WI38 (cell line): ENCODE results near the gene MUC15.

ENCODE experiments used
- H3K4me3 ChIP-seq: 2 replicates; pipeline ENCODE4 v1.5.1; 2011; ENCODE audit warnings: low read depth, mild to moderate bottlenecking, control low read depth, low read length
- CTCF ChIP-seq: IDR thresholded peaks from 2 replicates; pipeline ENCODE4 v1.5.1; 2012; ENCODE audit warnings: low read depth, mild to moderate bottlenecking, control low read depth, low read length

Gene MUC15

DNA sequence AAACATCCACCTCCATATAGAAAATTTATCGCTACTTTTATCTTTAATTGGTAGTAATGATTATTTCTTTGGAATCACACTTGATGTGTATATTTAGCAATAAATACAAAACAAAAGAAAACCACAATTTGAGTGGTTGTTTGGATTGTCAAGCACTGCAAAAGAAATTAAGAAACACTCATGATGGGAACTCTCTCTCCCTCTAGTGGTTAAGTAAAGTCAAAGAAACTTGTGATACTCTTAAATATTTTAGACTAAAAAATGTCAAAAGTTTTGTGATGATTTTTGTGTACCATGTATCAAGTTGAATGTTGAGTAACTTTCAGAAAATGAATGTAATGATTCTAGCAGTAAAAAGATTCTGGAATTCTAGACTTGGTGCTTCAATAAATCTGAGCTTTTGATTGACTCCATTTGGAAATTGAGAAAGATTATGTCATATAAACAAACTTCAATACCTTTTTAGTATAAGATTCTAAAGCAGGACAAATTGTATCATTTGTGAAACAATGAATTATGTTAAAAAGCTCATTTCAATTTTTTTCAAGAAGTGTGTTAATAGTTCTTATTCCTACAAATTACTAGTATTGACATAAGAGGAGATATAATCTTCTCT, 20.8 kb downstream of the MUC15 start:
- H3K4me3 ChIP-seq, result no peak overlapping the region
- no peak for TF ChIP-seq CTCF

- TF ChIP-seq CTCF, result no peak
- no peak overlapping the region for H3K4me3 ChIP-seq
These were observed 22.0 kb downstream of the MUC15 start for GRCh38 chr11:26550022-26550421.

- H3K4me3 ChIP-seq, result no peak overlapping the region
- no peak for TF ChIP-seq CTCF
These were observed 22.9 kb downstream of the MUC15 start for GRCh38 chr11:26549176-26549575.

DNA sequence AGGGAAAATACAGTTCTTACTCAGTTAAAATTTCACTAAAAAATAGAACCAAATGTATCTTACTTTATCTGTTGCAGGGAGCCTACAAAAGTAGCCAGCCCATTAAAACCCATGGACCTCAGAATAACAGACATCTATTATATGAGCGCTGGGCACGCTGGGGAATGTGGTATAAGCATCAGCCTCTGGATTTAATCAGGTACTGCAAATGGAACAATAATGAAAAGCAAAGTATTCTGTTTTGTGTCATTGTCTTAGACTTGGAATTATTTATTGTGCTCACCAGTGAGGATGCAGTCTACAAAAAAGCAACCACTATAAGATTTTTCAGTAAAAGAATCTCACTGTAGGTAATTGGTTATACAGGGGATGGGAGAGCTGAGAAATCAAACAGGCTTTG, 30.2 kb downstream of the MUC15 start:
- no peak overlapping the region for H3K4me3 ChIP-seq
- TF ChIP-seq CTCF, result no peak

DNA sequence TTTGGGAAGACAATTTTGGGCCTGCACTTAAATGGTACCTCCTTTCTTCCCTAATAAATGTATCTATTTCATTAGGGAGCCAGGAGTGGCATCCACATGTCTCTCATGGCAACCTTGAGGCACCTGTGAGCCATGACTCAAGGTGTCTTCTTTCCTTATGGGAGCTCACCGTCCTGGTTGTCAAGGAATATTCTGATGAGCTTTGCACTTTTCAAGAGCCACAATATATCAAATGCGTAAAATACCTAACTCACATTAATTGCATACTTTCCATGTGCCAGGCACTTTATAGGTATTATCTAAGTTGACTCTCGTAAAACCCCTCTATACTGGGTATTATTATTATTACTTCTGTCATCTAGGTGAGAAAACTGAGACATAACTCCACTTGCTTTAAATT, 32.5 kb downstream of the MUC15 start:
- H3K4me3 ChIP-seq, result no peak overlapping the region
- TF ChIP-seq CTCF, result no peak

GRCh38 chr11:26537341-26537740, 34.7 kb downstream of the MUC15 start:
- no peak overlapping the region for H3K4me3 ChIP-seq
- TF ChIP-seq CTCF, result no peak

DNA sequence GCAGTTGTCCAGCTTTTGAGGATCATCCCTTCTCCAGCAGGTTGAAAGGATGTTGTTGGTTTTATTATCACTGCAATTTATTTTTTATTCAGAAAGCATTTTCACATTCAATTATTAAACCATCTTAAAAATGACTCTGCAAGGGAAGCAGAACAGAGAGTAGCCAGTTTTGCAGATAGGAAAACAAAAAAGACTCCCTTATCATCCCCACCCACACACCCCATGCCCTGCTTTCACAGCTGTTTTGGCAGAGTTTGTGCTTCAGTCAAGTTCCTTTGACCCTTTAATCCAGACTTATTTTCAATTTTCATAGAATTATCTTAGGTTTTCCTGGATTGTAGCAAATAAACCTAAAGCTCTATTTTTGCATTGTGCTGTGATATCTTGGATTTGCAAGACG, 44.4 kb downstream of the MUC15 start:
- H3K4me3 ChIP-seq, result no peak overlapping the region
- no peak for TF ChIP-seq CTCF
